ENCODE results near the gene CA11. TPM values are rescaled to one million over a fixed set of nuclear protein-coding genes. Genes with fewer than 3 reads are reported as not detected.

Gene CA11
- total and polyA plus RNA-seq, 9 of the 15 experiments (the other 6 are each of a cell fraction or from before 2014, with no cell fraction given): 2.9 to 19.9 (median 8.3) TPM

DNA sequence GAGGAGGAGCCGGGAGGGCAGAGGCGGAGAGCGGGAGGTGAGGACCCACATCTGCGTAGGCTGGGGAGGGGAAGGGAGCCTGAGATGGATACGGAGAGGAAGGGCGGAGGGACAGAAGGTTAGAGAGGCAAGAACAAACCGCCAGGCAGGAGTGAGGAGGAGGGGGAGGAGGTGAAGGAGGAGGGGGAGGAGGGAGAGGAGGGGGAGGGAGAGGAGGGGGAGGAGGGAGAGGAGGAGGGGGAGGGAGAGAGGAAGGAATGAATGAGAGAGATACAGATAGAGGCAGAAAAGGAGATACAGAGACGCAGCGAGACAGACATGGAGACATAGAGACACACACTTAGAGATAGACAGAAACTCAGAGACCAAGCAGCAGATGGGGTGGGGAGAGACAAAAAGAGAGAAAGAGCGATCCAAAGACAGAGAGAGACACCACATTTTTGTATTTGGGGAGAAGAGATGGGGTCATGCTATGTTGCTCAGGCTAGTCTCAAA is 782 bp upstream of the CA11 start (continued):
- TF ChIP-seq EGR1 (conservative IDR thresholded peaks at IDR 0.05) (peak; percentile 90), HES1 (IDR thresholded peaks at IDR 0.05; ENCODE audit: low read depth) (no peak), RUNX1 (IDR thresholded peaks at IDR 0.05; ENCODE audit: low read depth) (no peak), ZNF263 (CRISPR knock-in tag; IDR thresholded peaks at IDR 0.05; ENCODE audit: borderline replicate concordance) (peak; percentile 98), ZKSCAN3 (CRISPR knock-in tag; IDR thresholded peaks at IDR 0.05) (no peak), POLR3A (IDR thresholded peaks at IDR 0.05; ENCODE audit: borderline replicate concordance, extremely low read depth, insufficient read depth, insufficient read length) (no peak), ZNF384 (IDR thresholded peaks at IDR 0.05; ENCODE audit: low read depth, low read length) (no peak), RCOR1 (IDR thresholded peaks at IDR 0.05; ENCODE audit: borderline replicate concordance in 1 of 2, low read depth in 2 of 2, low read length in 2 of 2) (peak in 1 of 2 experiments; percentile 84; a peak in 2 of 4 replicates), CTCF (IDR thresholded peaks at IDR 0.05 in 2 of 3, conservative IDR thresholded peaks at IDR 0.05 in 1 of 3; ENCODE audit: insufficient read depth in 2 of 3, low read depth in 1 of 3, low read length in 3 of 3) (no peak), NFE2 (IDR thresholded peaks at IDR 0.05; ENCODE audit: low read depth) (no peak), MXD1 (CRISPR knock-in tag; IDR thresholded peaks at IDR 0.05; ENCODE audit: borderline replicate concordance, poor library complexity, severe bottlenecking) (no peak), SRF (CRISPR knock-in tag; IDR thresholded peaks at IDR 0.05) (no peak), ZNF778 (CRISPR knock-in tag; IDR thresholded peaks at IDR 0.05) (no peak), WHSC1 (IDR thresholded peaks at IDR 0.05; ENCODE audit: low read length) (no peak), SREBF1 (IDR thresholded peaks at IDR 0.05; ENCODE audit: borderline replicate concordance, low read depth, low read length) (no peak), ETV6 (IDR thresholded peaks at IDR 0.05; ENCODE audit: borderline replicate concordance in 1 of 2, low read depth in 2 of 2, low read length in 1 of 2) (no peak), ETV6 (CRISPR knock-in tag; IDR thresholded peaks at IDR 0.05; ENCODE audit: borderline replicate concordance) (no peak)

All from K562 (cell line).